SK-N-SH (cell line): ENCODE data around the gene SAMD7. TPM values are rescaled to one million over a fixed set of nuclear protein-coding genes. Genes with fewer than 3 reads are reported as not detected.

Source experiments
- CTCF ChIA-PET: fragments of 300-600, 350-600 bp; formaldehyde crosslinking; extraction: SDS; loops from one replicate; lab custom pipeline; 2021; lab: Yijun Ruan, JAX
- POLR2A ChIA-PET: fragments of 350-600 bp; sonication (Branson Sonifier 250); formaldehyde crosslinking; extraction: SDS; loops from one replicate; lab custom pipeline; 2020; ENCODE audit warnings: antibody characterized with exemption, inconsistent platforms; lab: Yijun Ruan, JAX
- DNase-seq: peaks from one replicate; pipeline ENCODE4 v3.0.0; 2012
- H2AFZ ChIP-seq: fragments of 200-600 bp; sonication (generic); 2 replicates; pipeline ENCODE4 v1.8.1; 2016; ENCODE audit warnings: antibody characterized with exemption, mild to moderate bottlenecking, low read depth
- H3F3A ChIP-seq: fragments of 200-600 bp; sonication (generic); replicated peaks from 2 replicates; pipeline ENCODE3; 2016; ENCODE audit warnings: antibody characterized with exemption, mild to moderate bottlenecking; ENCODE audit not compliant: insufficient read depth
- H3K27ac ChIP-seq, 2 experiments: fragments of 200-500 bp in 1 of 2; fragments of 200-600 bp in 1 of 2; sonication (Bioruptor generic) in 1 of 2; sonication (generic), shearing (Covaris generic) in 1 of 2; 2 replicates each; pipeline versions ENCODE4 v1.5.1 to v1.6.1; 2014 to 2016; ENCODE audit warnings: low read depth in 2 of 2, inconsistent platforms in 1 of 2, low read length in 1 of 2, mild to moderate bottlenecking in 1 of 2, mixed read lengths in 1 of 2
- H3K27me3 ChIP-seq: fragments of 200-600 bp; sonication (generic), shearing (Covaris generic); 2 replicates; pipeline ENCODE4 v1.6.1; 2016; ENCODE audit warnings: mixed run types; ENCODE audit not compliant: insufficient read depth
- H3K36me3 ChIP-seq, 2 experiments: fragments of 200-500 bp in 1 of 2; fragments of 200-600 bp in 1 of 2; sonication (Bioruptor generic) in 1 of 2; sonication (generic) in 1 of 2; replicated peaks in 1 of 2; 2 replicates each; pipeline versions ENCODE3 to v1.5.1; 2014 to 2016; ENCODE audit warnings: low read length in 1 of 2, mild to moderate bottlenecking in 1 of 2; ENCODE audit not compliant: insufficient read depth in 2 of 2, control insufficient read depth in 1 of 2
- H3K4me1 ChIP-seq, 2 experiments: fragments of 200-500 bp in 1 of 2; fragments of 200-600 bp in 1 of 2; sonication (Bioruptor generic) in 1 of 2; sonication (generic), shearing (Covaris generic) in 1 of 2; 2 replicates each; pipeline versions ENCODE4 v1.5.1 to v1.6.1; 2014 to 2016; ENCODE audit warnings: low read depth in 1 of 2, low read length in 1 of 2, mixed run types in 1 of 2; ENCODE audit not compliant: insufficient read depth in 2 of 2, control insufficient read depth in 1 of 2
- H3K4me2 ChIP-seq: fragments of 200-600 bp; sonication (generic), shearing (Covaris generic); 2 replicates; pipeline ENCODE4 v1.6.1; 2017; ENCODE audit warnings: mixed run types
- H3K4me3 ChIP-seq, 2 experiments: fragments of 200-500 bp in 1 of 2; fragments of 200-600 bp in 1 of 2; sonication (Bioruptor generic) in 1 of 2; sonication (generic), shearing (Covaris generic) in 1 of 2; 2 replicates each; pipeline versions ENCODE4 v1.5.1 to v1.8.1; 2014 to 2016; ENCODE audit warnings: low read depth in 2 of 2, inconsistent platforms in 1 of 2, low read length in 1 of 2, mild to moderate bottlenecking in 1 of 2, mixed read lengths in 1 of 2, moderate library complexity in 1 of 2
- H3K79me2 ChIP-seq: fragments of 200-600 bp; sonication (generic); 2 replicates; pipeline ENCODE4 v1.8.1; 2017; ENCODE audit warnings: mild to moderate bottlenecking; ENCODE audit not compliant: insufficient read depth
- H3K9ac ChIP-seq: fragments of 200-600 bp; sonication (generic); 2 replicates; pipeline ENCODE4 v1.6.1; 2017; ENCODE audit warnings: mixed run types
- H3K9me2 ChIP-seq: fragments of 200-600 bp; sonication (generic); 2 replicates; pipeline ENCODE4 v1.6.1; 2017; ENCODE audit warnings: mixed run types
- H3K9me3 ChIP-seq: fragments of 200-600 bp; sonication (generic); 2 replicates; pipeline ENCODE4 v1.6.1; 2017; ENCODE audit warnings: mixed run types, mild to moderate bottlenecking, moderate library complexity
- H4K20me1 ChIP-seq: fragments of 200-600 bp; sonication (generic); 2 replicates; pipeline ENCODE4 v1.6.1; 2017; ENCODE audit warnings: mild to moderate bottlenecking, mixed run types; ENCODE audit not compliant: insufficient read depth
- EP300 ChIP-seq, 2 experiments: IDR thresholded peaks; 2 replicates each; pipeline versions ENCODE4 v1.4.0 to v1.6.1; 2012; ENCODE audit warnings: borderline replicate concordance in 1 of 2, low read depth in 1 of 2, low read length in 1 of 2
- FOXJ3 ChIP-seq: sonication (generic); formaldehyde crosslinking; IDR thresholded peaks from 2 replicates; pipeline ENCODE4 v1.5.1; 2020; ENCODE audit warnings: mild to moderate bottlenecking, missing genetic modification reagents
- JUND ChIP-seq: IDR thresholded peaks from 2 replicates; pipeline ENCODE4 v1.4.0; 2012
- MXI1 ChIP-seq: IDR thresholded peaks from 2 replicates; pipeline ENCODE4 v1.6.1; 2012; ENCODE audit warnings: mild to moderate bottlenecking, low read depth, low read length, improper control_type of control experiment
- NFIC ChIP-seq: IDR thresholded peaks from 2 replicates; pipeline ENCODE4 v1.4.0; 2012; ENCODE audit warnings: borderline replicate concordance
- RCOR1 ChIP-seq: fragments of 150-350 bp; IDR thresholded peaks from 2 replicates; pipeline ENCODE4 v1.6.1; 2017; ENCODE audit warnings: antibody characterized with exemption, low read length
- RFX5 ChIP-seq: IDR thresholded peaks from 2 replicates; pipeline ENCODE4 v1.6.1; 2012; ENCODE audit warnings: mild to moderate bottlenecking, improper control_type of control experiment, low read length
- RXRA ChIP-seq: IDR thresholded peaks from 2 replicates; pipeline ENCODE4 v1.4.0; 2012; ENCODE audit warnings: low read depth, mild to moderate bottlenecking, borderline replicate concordance
- TAF1 ChIP-seq: IDR thresholded peaks from 2 replicates; pipeline ENCODE4 v1.6.1; 2012; ENCODE audit warnings: low read depth, mild to moderate bottlenecking, low read length, moderate library complexity, borderline replicate concordance
- TCF12 ChIP-seq: IDR thresholded peaks from 2 replicates; pipeline ENCODE4 v1.4.0; 2012
- TEAD4 ChIP-seq: IDR thresholded peaks from 2 replicates; pipeline ENCODE4 v1.4.0; 2012; ENCODE audit warnings: mild to moderate bottlenecking, borderline replicate concordance; ENCODE audit not compliant: insufficient read depth
- WGBS: methylation state at CpG from one replicate; pipeline ENCODE4 v1.1.6; 2017; ENCODE audit warnings: low lambda C conversion rate; 5-methylcytosine and 5-hydroxymethylcytosine counted together
- polyA plus RNA-seq, 3 experiments: library from polyadenylated mRNA; depleted of rRNA; stranded (reverse); fragments of >200 nt; gene quantifications; 2 replicates each; pipeline ENCODE4 v1.2.3, GENCODE V29; 2012
- TF ChIP-seq, protein P1 (sequence below): IDR thresholded peaks from 2 replicates; pipeline ENCODE4 v1.4.0; 2012; ENCODE audit warnings: low read depth, borderline replicate concordance
- TF ChIP-seq, protein P2 (sequence below): IDR thresholded peaks from 2 replicates; pipeline ENCODE4; 2012
- TF ChIP-seq, protein P3 (sequence below): fragments of 150-350 bp; IDR thresholded peaks from 2 replicates; pipeline ENCODE4 v1.6.1; 2016; ENCODE audit warnings: mild to moderate bottlenecking, low read depth, low read length
- TF ChIP-seq, protein P4 (sequence below): fragments of 200-600 bp; sonication (generic); IDR thresholded peaks from 2 replicates; pipeline ENCODE4 v1.6.1; 2017; ENCODE audit warnings: antibody characterized with exemption, mild to moderate bottlenecking, moderate library complexity

Gene SAMD7
- polyA plus RNA-seq, 1 of the 3 experiments (the other 2 are of a cell fraction) = not detected

DNA sequence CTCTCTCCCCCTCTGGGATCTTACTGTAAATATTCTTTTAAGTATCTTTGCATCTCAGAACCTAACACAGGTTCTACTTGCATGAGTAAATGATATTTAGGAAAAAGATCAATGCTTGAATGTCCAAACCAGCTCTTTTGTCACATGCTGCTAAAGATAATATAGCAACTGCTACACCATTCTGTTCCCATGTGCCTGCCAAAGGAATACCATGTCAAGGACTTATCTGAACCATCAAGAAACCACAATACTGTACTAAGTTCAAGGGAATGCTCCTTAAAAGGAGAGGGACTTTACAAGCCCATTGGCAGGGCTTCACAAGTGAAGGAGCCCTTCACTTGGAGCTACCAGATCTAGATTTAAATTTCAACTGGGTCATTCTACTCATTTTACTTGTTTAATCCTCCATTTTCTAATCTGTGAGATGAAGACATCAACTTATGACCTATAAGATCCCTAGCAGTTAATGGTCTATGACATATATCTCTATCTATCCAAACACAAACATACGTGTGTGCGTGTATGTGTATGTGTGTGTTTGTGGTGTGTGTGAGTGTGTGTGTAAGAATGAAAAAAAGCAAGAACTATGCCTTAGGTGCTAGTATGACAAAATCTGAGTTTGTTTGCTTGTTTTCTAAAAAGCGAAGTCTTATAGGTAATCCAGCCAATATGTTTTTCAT lies 42.2 kb downstream of the SAMD7 start:
- 83% methylated on average over 3 of the region's 3 CpGs for WGBS
- ChIA-PET CTCF (no interaction called here), POLR2A (no interaction called here)
- TF ChIP-seq MXI1 = no peak
- no peak for TF ChIP-seq RXRA
- no peak for TF ChIP-seq RFX5
- TF ChIP-seq, protein P1, sequence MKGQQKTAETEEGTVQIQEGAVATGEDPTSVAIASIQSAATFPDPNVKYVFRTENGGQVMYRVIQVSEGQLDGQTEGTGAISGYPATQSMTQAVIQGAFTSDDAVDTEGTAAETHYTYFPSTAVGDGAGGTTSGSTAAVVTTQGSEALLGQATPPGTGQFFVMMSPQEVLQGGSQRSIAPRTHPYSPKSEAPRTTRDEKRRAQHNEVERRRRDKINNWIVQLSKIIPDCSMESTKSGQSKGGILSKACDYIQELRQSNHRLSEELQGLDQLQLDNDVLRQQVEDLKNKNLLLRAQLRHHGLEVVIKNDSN = no peak
- TF ChIP-seq, protein P2, sequence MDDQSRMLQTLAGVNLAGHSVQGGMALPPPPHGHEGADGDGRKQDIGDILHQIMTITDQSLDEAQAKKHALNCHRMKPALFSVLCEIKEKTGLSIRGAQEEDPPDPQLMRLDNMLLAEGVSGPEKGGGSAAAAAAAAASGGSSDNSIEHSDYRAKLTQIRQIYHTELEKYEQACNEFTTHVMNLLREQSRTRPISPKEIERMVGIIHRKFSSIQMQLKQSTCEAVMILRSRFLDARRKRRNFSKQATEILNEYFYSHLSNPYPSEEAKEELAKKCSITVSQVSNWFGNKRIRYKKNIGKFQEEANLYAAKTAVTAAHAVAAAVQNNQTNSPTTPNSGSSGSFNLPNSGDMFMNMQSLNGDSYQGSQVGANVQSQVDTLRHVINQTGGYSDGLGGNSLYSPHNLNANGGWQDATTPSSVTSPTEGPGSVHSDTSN = no peak
- no peak for TF ChIP-seq TAF1
- TF ChIP-seq TEAD4 = no peak
- TF ChIP-seq, protein P3, sequence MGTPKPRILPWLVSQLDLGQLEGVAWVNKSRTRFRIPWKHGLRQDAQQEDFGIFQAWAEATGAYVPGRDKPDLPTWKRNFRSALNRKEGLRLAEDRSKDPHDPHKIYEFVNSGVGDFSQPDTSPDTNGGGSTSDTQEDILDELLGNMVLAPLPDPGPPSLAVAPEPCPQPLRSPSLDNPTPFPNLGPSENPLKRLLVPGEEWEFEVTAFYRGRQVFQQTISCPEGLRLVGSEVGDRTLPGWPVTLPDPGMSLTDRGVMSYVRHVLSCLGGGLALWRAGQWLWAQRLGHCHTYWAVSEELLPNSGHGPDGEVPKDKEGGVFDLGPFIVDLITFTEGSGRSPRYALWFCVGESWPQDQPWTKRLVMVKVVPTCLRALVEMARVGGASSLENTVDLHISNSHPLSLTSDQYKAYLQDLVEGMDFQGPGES = no peak
- H3K79me2 ChIP-seq = no peaks in the 10 kb centered on the region
- no peak overlapping the region for H3K9ac ChIP-seq
- no peaks in the 10 kb centered on the region for H3K9me3 ChIP-seq
- DNase-seq = no peak
- no peaks in the 10 kb centered on the region for H3K4me1 ChIP-seq
- H4K20me1 ChIP-seq = no peaks in the 10 kb centered on the region
- no peak overlapping the region for H3K27ac ChIP-seq
- no peak overlapping the region for H3K4me3 ChIP-seq
- no peaks in the 10 kb centered on the region for H3K9me2 ChIP-seq
- no peak overlapping the region for H2AFZ ChIP-seq
- no peaks in the 10 kb centered on the region for H3F3A ChIP-seq
- peaks cover 4% of the 10 kb centered on the region; the same call in 1 of the 2 replicates for H3K27me3 ChIP-seq
- H3K4me2 ChIP-seq = no peak overlapping the region
- H3K36me3 ChIP-seq = no peaks in the 10 kb centered on the region

DNA sequence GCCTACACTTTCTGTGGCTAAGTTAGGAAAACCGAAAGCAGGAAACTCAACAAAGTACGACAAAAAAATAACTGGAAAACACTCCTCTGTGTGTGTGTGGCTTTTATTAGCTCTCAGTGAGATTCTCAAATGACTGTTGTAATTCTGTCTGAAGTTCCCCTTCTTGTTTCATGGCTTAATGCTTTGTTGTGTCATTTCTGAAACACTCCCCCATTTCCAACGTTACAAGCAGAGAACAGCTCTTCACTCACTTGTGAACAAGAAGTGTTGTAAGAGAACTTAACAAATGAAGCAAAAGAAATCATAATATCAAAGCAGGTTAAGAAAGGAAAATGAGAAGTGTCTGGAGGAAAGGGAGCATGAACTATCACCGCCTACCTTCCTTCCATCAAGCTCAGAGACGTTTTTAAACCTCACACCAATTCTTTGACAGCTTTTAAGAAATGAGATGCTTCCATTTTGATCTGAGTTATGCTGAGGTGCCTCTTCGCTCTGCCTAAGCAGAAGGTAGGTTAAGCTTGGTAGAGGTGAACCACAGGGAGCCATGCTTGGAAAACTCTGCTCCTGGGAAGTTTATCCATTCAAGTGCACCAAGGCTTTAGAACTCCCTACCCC lies 42.9 kb downstream of the SAMD7 start:
- H3K79me2 ChIP-seq = no peaks in the 10 kb centered on the region
- H3K36me3 ChIP-seq = no peaks in the 10 kb centered on the region
- ChIA-PET POLR2A (no interaction called here), CTCF (no interaction called here)
- no peaks in the 10 kb centered on the region for H3K9me3 ChIP-seq
- peaks cover 8% of the 10 kb centered on the region; the same call in 1 of the 2 replicates for H3K27me3 ChIP-seq
- H3K4me1 ChIP-seq = no peaks in the 10 kb centered on the region
- H3K9me2 ChIP-seq = no peaks in the 10 kb centered on the region
- H2AFZ ChIP-seq = no peak overlapping the region
- no peak for DNase-seq
- H3K4me3 ChIP-seq = no peak overlapping the region
- TF ChIP-seq, protein P4, sequence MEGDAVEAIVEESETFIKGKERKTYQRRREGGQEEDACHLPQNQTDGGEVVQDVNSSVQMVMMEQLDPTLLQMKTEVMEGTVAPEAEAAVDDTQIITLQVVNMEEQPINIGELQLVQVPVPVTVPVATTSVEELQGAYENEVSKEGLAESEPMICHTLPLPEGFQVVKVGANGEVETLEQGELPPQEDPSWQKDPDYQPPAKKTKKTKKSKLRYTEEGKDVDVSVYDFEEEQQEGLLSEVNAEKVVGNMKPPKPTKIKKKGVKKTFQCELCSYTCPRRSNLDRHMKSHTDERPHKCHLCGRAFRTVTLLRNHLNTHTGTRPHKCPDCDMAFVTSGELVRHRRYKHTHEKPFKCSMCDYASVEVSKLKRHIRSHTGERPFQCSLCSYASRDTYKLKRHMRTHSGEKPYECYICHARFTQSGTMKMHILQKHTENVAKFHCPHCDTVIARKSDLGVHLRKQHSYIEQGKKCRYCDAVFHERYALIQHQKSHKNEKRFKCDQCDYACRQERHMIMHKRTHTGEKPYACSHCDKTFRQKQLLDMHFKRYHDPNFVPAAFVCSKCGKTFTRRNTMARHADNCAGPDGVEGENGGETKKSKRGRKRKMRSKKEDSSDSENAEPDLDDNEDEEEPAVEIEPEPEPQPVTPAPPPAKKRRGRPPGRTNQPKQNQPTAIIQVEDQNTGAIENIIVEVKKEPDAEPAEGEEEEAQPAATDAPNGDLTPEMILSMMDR = no peak
- no peak for TF ChIP-seq TCF12
- TF ChIP-seq TEAD4 = no peak
- TF ChIP-seq EP300 (IDR thresholded peaks at IDR 0.05; ENCODE audit: borderline replicate concordance in 1 of 2, low read depth in 1 of 2, low read length in 1 of 2) = no peak
- TF ChIP-seq FOXJ3 = no peak
- TF ChIP-seq, protein P1 = no peak
- TF ChIP-seq NFIC = no peak
- no peak for TF ChIP-seq RCOR1
- no peak for TF ChIP-seq JUND
- TF ChIP-seq RXRA = no peak
- no peak overlapping the region for H3K27ac ChIP-seq
- 35% methylated on average over 6 of the region's 6 CpGs for WGBS
- H3K4me2 ChIP-seq = no peak overlapping the region
- no peaks in the 10 kb centered on the region for H3F3A ChIP-seq
- H4K20me1 ChIP-seq = no peaks in the 10 kb centered on the region
- no peak overlapping the region for H3K9ac ChIP-seq
